NB4 (cell line): ENCODE data around the gene METTL22.

Experiments
- MYC ChIP-seq: IDR thresholded peaks from 2 replicates; pipeline ENCODE4 v1.6.1; 2011; ENCODE audit warnings: low read depth, low read length
- TF ChIP-seq, protein P1 (sequence below): IDR thresholded peaks from one replicate; pipeline ENCODE4 v1.5.1; 2012; ENCODE audit warnings: low read depth, low read length

DNA sequence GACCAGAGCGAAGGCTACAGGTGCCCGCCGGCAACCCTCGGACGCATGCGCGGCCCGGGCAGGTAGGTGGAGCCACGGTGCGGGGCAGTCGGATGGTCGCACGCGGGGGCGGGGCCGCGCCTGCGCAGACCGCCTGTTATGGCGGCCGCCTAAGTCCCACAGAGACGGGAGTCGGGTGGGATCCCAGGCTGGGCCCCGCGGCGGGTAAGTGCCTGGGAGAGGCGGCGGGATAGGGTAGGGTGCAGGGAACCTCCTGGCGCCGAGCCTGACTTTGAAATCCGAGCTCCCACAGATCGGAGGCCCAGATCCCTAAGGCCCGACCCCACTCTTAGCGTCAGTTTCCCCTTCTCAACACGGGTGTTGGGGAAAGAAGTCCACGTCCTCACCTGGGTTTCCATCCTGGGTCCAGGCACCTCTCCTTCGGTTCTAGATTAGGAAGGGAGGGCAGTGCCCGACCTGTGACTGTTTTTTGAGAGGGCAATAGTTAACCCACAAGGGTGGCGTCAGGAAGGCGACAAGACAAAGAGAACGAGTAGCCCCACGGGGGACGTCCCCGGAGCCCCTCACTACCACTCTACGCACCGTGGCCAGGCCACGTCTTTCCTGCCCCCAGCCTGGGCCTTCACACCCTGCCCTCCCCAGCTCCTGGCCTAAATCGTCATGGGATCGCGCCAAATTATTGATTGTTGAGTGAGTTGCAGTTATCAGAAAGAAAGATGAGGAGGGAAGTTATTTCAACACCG, at the start of gene METTL22:
- TF ChIP-seq, protein P1, sequence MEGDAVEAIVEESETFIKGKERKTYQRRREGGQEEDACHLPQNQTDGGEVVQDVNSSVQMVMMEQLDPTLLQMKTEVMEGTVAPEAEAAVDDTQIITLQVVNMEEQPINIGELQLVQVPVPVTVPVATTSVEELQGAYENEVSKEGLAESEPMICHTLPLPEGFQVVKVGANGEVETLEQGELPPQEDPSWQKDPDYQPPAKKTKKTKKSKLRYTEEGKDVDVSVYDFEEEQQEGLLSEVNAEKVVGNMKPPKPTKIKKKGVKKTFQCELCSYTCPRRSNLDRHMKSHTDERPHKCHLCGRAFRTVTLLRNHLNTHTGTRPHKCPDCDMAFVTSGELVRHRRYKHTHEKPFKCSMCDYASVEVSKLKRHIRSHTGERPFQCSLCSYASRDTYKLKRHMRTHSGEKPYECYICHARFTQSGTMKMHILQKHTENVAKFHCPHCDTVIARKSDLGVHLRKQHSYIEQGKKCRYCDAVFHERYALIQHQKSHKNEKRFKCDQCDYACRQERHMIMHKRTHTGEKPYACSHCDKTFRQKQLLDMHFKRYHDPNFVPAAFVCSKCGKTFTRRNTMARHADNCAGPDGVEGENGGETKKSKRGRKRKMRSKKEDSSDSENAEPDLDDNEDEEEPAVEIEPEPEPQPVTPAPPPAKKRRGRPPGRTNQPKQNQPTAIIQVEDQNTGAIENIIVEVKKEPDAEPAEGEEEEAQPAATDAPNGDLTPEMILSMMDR, result no peak
- TF ChIP-seq MYC, result no peak
